Measurements from ENCODE around the gene CDH4.

CDH4 gene

DNA sequence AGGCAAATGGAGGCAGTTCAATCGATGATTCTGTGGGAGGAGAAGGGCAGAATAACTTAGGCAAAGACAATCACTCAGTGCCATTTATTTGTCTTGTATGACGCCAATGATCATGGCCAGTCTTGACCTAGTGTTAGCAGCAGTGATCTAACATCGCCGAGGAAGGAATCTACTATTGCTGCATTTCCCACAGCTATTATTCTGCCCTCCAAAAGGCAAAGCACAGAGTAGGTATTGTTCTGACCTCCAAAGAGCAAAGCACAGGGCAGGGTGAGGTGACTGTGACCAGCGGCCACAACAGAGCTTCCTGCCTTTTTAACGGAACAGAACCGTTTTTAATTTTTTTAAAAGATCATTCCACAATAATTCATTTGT lies 235.9 kb downstream of the CDH4 start:
- TF ChIP-seq, protein P1, sequence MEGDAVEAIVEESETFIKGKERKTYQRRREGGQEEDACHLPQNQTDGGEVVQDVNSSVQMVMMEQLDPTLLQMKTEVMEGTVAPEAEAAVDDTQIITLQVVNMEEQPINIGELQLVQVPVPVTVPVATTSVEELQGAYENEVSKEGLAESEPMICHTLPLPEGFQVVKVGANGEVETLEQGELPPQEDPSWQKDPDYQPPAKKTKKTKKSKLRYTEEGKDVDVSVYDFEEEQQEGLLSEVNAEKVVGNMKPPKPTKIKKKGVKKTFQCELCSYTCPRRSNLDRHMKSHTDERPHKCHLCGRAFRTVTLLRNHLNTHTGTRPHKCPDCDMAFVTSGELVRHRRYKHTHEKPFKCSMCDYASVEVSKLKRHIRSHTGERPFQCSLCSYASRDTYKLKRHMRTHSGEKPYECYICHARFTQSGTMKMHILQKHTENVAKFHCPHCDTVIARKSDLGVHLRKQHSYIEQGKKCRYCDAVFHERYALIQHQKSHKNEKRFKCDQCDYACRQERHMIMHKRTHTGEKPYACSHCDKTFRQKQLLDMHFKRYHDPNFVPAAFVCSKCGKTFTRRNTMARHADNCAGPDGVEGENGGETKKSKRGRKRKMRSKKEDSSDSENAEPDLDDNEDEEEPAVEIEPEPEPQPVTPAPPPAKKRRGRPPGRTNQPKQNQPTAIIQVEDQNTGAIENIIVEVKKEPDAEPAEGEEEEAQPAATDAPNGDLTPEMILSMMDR (IDR thresholded peaks at IDR 0.05; ENCODE audit: low read depth, low read length), result no peak
- H3K4me3 ChIP-seq (ENCODE audit: low read depth, low read length), result no peak overlapping the region

DNA sequence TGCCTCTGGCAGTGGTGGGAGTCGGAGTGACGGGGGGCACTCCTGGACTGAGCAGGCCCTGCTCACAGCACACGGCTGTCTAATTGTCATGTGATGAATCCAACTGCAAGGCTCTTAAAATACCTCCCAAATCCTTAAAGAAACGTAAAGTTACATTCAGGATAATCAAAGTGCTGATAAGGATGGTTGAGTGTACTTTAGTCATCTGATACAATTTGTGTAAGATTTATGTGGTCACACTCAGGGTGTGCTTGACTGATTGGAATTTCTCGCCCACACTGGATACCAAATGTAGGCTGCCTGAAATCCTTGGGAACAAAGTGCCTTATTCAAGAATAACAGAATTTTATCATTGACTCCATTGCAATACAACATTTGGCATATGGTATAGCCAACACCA lies 238.7 kb downstream of the CDH4 start:
- no peak overlapping the region for H3K4me3 ChIP-seq (ENCODE audit: low read depth, low read length)
- TF ChIP-seq, protein P1 (IDR thresholded peaks at IDR 0.05; ENCODE audit: low read depth, low read length), result no peak

DNA sequence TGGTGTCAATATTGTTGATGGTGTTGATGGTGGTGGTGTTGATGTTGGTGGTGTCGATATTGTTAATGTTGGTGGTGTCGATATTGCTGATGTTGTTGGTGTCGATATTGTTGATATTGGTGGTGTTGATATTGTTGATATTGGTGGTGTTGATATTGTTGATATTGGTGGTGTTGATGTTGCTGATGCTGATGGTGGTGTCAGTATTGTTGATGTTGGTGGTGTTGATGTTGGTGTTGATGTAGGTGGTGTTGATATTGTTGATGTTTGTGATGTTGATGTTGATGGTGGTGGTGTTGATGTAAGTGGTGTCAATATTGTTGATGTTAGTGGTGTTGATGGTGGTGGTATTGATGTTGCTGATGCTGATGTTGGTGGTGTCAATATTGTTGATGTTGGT lies 240.0 kb downstream of the CDH4 start:
- TF ChIP-seq, protein P1 (IDR thresholded peaks at IDR 0.05; ENCODE audit: low read depth, low read length), result no peak
- no peak overlapping the region for H3K4me3 ChIP-seq (ENCODE audit: low read depth, low read length)

DNA sequence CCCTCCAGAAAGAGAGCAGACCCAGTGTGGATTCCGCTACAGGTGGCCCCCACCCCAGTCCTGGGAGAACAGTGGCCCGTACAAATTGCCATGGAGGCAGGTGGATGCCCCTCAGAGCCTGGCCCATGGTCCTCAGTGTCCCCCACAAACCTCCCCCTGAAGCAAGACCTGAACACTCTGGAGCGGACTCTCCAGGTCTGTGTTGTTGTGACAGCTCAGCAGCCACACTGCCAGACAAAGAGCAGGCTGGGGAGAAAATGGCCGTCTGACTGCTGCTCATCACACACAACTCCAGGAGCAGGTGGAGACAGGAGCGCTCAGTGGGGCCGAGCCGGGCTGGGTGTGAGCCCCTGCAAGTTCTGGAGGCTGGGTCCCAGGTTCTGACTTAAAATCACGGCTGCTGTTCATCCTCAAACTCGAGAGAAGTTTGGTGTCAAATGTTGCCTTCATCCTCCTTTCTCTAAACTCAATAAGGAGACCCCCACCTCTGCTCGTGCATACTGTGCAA lies 241.8 kb downstream of the CDH4 start:
- no peak overlapping the region for H3K4me3 ChIP-seq (ENCODE audit: low read depth, low read length)
- TF ChIP-seq, protein P1 (IDR thresholded peaks at IDR 0.05; ENCODE audit: low read depth, low read length), result no peak

DNA sequence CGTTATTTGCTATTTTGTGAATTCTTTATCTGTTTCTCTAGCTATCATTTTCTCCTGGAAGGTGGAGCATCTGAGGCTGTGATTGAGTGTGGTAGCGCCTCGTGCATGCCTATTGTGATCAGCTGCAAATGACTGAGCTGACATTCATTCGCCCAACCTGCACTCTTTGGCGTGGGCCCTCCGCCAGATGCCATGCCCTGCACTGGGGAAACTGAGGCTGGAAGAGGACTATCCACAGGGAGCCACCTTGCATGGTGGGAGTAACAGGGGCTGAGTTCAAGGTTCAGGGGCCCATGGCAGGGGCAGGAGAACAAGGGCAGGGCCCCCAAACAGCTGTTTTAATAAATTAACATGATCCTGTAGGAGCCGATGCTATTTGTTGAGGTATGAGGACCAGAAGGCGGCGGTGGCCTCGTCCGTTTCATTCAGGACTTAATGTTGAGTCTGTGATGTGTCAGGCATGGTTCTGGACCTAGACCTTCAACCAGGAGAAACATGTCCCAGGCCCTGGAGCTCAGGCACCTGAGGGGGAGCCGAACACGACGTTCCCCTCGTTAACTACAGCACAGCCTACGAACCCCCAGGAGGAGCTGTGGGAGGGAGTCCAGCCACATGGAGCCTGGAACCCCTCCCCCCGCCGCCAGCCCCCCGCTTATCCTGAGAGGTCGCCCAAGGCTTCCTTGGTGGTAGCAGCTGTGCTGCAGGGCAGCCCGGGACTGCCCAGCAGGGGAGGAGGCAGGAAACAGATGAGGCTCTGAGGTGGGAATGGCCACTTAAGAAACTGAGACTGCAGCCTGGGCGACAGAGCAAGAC lies 242.9 kb downstream of the CDH4 start:
- no peak overlapping the region for H3K4me3 ChIP-seq (ENCODE audit: low read depth, low read length)
- TF ChIP-seq, protein P1 (IDR thresholded peaks at IDR 0.05; ENCODE audit: low read depth, low read length), result no peak

DNA sequence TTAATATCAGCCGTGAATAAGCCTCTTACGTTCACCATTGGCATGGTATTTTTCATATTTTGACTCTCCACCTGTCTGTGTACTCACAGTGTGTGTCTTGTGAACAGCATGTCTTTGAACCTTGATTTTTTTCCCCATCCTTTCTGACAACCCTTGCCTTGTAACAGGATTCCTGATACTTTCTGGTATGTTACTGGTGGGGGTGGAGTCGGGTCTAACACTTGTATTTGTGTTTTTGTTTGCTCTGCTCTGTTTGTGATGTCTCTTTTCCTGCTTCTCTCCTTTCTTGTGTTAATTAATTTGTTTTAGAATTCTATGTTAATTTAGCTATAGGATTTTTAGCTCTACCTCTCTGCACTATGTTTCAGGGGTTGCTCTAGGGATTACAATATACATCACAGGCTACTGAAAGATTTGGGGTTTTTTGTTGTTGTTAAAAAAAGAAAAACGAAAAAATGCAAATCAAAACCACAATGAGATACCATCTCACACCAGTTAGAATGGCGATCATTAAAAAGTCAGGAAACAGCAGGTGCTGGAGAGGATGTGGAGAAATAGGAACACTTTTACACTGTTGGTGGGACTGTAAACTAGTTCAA lies 245.1 kb downstream of the CDH4 start:
- TF ChIP-seq, protein P1 (IDR thresholded peaks at IDR 0.05; ENCODE audit: low read depth, low read length), result no peak
- no peak overlapping the region for H3K4me3 ChIP-seq (ENCODE audit: low read depth, low read length)
